ENCODE results near the gene POT1.

GRCh38 chr7:124808206-124808605 is 121.4 kb downstream of the POT1 start:
- TF ChIP-seq, protein P1, sequence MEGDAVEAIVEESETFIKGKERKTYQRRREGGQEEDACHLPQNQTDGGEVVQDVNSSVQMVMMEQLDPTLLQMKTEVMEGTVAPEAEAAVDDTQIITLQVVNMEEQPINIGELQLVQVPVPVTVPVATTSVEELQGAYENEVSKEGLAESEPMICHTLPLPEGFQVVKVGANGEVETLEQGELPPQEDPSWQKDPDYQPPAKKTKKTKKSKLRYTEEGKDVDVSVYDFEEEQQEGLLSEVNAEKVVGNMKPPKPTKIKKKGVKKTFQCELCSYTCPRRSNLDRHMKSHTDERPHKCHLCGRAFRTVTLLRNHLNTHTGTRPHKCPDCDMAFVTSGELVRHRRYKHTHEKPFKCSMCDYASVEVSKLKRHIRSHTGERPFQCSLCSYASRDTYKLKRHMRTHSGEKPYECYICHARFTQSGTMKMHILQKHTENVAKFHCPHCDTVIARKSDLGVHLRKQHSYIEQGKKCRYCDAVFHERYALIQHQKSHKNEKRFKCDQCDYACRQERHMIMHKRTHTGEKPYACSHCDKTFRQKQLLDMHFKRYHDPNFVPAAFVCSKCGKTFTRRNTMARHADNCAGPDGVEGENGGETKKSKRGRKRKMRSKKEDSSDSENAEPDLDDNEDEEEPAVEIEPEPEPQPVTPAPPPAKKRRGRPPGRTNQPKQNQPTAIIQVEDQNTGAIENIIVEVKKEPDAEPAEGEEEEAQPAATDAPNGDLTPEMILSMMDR (optimal IDR thresholded peaks at IDR 0.05 in 1 of 3, IDR thresholded peaks at IDR 0.05 in 1 of 3, conservative IDR thresholded peaks at IDR 0.05 in 1 of 3; ENCODE audit: extremely low read depth in 1 of 3, insufficient read depth in 2 of 3, low read length in 3 of 3): no peak
- no peak for TF ChIP-seq EZH2 (IDR thresholded peaks at IDR 0.05; ENCODE audit: low read length)

All from keratinocyte (primary cell).